IPS-15b (cell line): ENCODE measurements around the gene IL1RL2.

Experiments
- H3K27me3 ChIP-seq: one replicate; pipeline ENCODE4 v1.6.1; 2013; ENCODE audit warnings: low read length; ENCODE audit not compliant: control insufficient read depth, insufficient read depth
- H3K36me3 ChIP-seq: one replicate; pipeline ENCODE4 v1.6.1; 2013; ENCODE audit warnings: low read length; ENCODE audit not compliant: control insufficient read depth, insufficient read depth
- H3K4me1 ChIP-seq: one replicate; pipeline ENCODE4 v1.6.1; 2013; ENCODE audit warnings: mild to moderate bottlenecking, low read length; ENCODE audit not compliant: control insufficient read depth, insufficient read depth
- H3K4me3 ChIP-seq: one replicate; pipeline ENCODE4 v1.5.1; 2013; ENCODE audit warnings: low read depth, low read length
- H3K9ac ChIP-seq: one replicate; pipeline ENCODE4 v1.6.1; 2013; ENCODE audit warnings: low read depth, mild to moderate bottlenecking, low read length
- H3K9me3 ChIP-seq: one replicate; pipeline ENCODE4 v1.6.1; 2013; ENCODE audit warnings: mild to moderate bottlenecking, low read length; ENCODE audit not compliant: control insufficient read depth, insufficient read depth

IL1RL2 gene

GRCh38 chr2:102168026-102168771, 18.6 kb upstream of the IL1RL2 start:
- no peaks in the 10 kb centered on the region for H3K27me3 ChIP-seq
- no peaks in the 10 kb centered on the region for H3K36me3 ChIP-seq

GRCh38 chr2:102171946-102172345, 14.9 kb upstream of the IL1RL2 start:
- Histone ChIP-seq H3K27me3 (no peaks in the 10 kb centered on the region), H3K36me3 (no peaks in the 10 kb centered on the region), H3K4me3 (no peak overlapping the region), H3K9me3 (no peaks in the 10 kb centered on the region), H3K9ac (no peak overlapping the region), H3K4me1 (no peaks in the 10 kb centered on the region)

More at GRCh38 chr2:102168026-102168771, 18.6 kb upstream of the IL1RL2 start:
- Histone ChIP-seq H3K9ac (no peak overlapping the region), H3K4me1 (no peaks in the 10 kb centered on the region), H3K9me3 (no peaks in the 10 kb centered on the region), H3K4me3 (no peak overlapping the region)

- Histone ChIP-seq H3K4me3 (no peak overlapping the region), H3K9ac (no peak overlapping the region), H3K27me3 (no peaks in the 10 kb centered on the region), H3K4me1 (no peaks in the 10 kb centered on the region), H3K9me3 (no peaks in the 10 kb centered on the region), H3K36me3 (no peaks in the 10 kb centered on the region)
Measured at GRCh38 chr2:102172745-102173144, 14.1 kb upstream of the IL1RL2 start.

GRCh38 chr2:102176172-102176571, 10.7 kb upstream of the IL1RL2 start:
- H3K36me3 ChIP-seq, result no peaks in the 10 kb centered on the region
- H3K4me3 ChIP-seq, result no peak overlapping the region
- no peaks in the 10 kb centered on the region for H3K9me3 ChIP-seq
- no peaks in the 10 kb centered on the region for H3K4me1 ChIP-seq
- H3K27me3 ChIP-seq, result no peaks in the 10 kb centered on the region
- no peak overlapping the region for H3K9ac ChIP-seq

GRCh38 chr2:102177814-102178478, 8.9 kb upstream of the IL1RL2 start:
- Histone ChIP-seq H3K36me3 (no peaks in the 10 kb centered on the region), H3K9ac (no peak overlapping the region), H3K27me3 (no peaks in the 10 kb centered on the region), H3K9me3 (no peaks in the 10 kb centered on the region), H3K4me1 (peaks cover 2% of the 10 kb centered on the region), H3K4me3 (no peak overlapping the region)

GRCh38 chr2:102179061-102179460, 7.8 kb upstream of the IL1RL2 start:
- no peak overlapping the region for H3K9ac ChIP-seq
- peaks cover 2% of the 10 kb centered on the region for H3K4me1 ChIP-seq
- H3K36me3 ChIP-seq, result no peaks in the 10 kb centered on the region
- no peaks in the 10 kb centered on the region for H3K27me3 ChIP-seq
- H3K4me3 ChIP-seq, result no peak overlapping the region
- H3K9me3 ChIP-seq, result no peaks in the 10 kb centered on the region

- Histone ChIP-seq H3K27me3 (no peaks in the 10 kb centered on the region), H3K4me1 (peaks cover 2% of the 10 kb centered on the region), H3K36me3 (no peaks in the 10 kb centered on the region)
Measured at GRCh38 chr2:102179788-102180686, 6.8 kb upstream of the IL1RL2 start.

GRCh38 chr2:102180687-102180999, 6.2 kb upstream of the IL1RL2 start:
- Histone ChIP-seq H3K4me1 (peaks cover 2% of the 10 kb centered on the region), H3K9me3 (no peaks in the 10 kb centered on the region), H3K9ac (no peak overlapping the region), H3K36me3 (no peaks in the 10 kb centered on the region), H3K4me3 (no peak overlapping the region), H3K27me3 (peaks cover under 1% of the 10 kb centered on the region)

More at GRCh38 chr2:102179788-102180686, 6.8 kb upstream of the IL1RL2 start:
- H3K9ac ChIP-seq, result no peak overlapping the region
- no peak overlapping the region for H3K4me3 ChIP-seq
- no peaks in the 10 kb centered on the region for H3K9me3 ChIP-seq

- peaks cover 8% of the 10 kb centered on the region for H3K27me3 ChIP-seq
- peaks cover 2% of the 10 kb centered on the region for H3K4me1 ChIP-seq
- no peak overlapping the region for H3K4me3 ChIP-seq
- no peaks in the 10 kb centered on the region for H3K36me3 ChIP-seq
- no peak overlapping the region for H3K9ac ChIP-seq
- H3K9me3 ChIP-seq, result no peaks in the 10 kb centered on the region
Measured at GRCh38 chr2:102181376-102181775, 5.4 kb upstream of the IL1RL2 start.

- no peak overlapping the region for H3K4me3 ChIP-seq
- peaks cover 15% of the 10 kb centered on the region for H3K27me3 ChIP-seq
- H3K9me3 ChIP-seq, result no peaks in the 10 kb centered on the region
- peaks cover 2% of the 10 kb centered on the region for H3K4me1 ChIP-seq
- H3K9ac ChIP-seq, result no peak overlapping the region
- H3K36me3 ChIP-seq, result no peaks in the 10 kb centered on the region
Measured at GRCh38 chr2:102181919-102182635, 4.7 kb upstream of the IL1RL2 start.

- H3K36me3 ChIP-seq, result no peaks in the 10 kb centered on the region
- H3K9ac ChIP-seq, result no peak overlapping the region
- peaks cover 2% of the 10 kb centered on the region for H3K4me1 ChIP-seq
- peaks cover 32% of the 10 kb centered on the region for H3K27me3 ChIP-seq
- H3K9me3 ChIP-seq, result no peaks in the 10 kb centered on the region
- no peak overlapping the region for H3K4me3 ChIP-seq
Measured at GRCh38 chr2:102184018-102184417, 2.8 kb upstream of the IL1RL2 start.
